Tibial nerve (tissue), 4 donors: Measurements from ENCODE around the gene JAKMIP2. TPM values are rescaled to one million over a fixed set of nuclear protein-coding genes. Genes with fewer than 3 reads are reported as not detected.

Experiments used
- DNase-seq, 2 donors: peaks; one replicate each; pipeline ENCODE4 v3.0.0-alpha.2; 2019; ENCODE audit warnings: low spot score in 2 of 2
- H3K27ac ChIP-seq, 4 donors: fragments of 200-600 bp; sonication (generic) in 3 of 4; one replicate each; pipeline ENCODE4 v1.5.1; 2017 to 2019; ENCODE audit warnings: mild to moderate bottlenecking in 1 of 4
- H3K27me3 ChIP-seq, 2 donors: fragments of 200-600 bp; sonication (generic) in 1 of 2; one replicate each; pipeline versions ENCODE4 v1.5.1 to v1.6.0; 2017 to 2019
- H3K36me3 ChIP-seq, 3 donors: fragments of 200-600 bp; sonication (generic); one replicate each; pipeline ENCODE4 v1.5.1; 2018 to 2019
- H3K4me1 ChIP-seq, 4 donors: fragments of 200-600 bp; sonication (generic) in 3 of 4; one replicate each; pipeline ENCODE4 v1.5.1; 2017 to 2019
- H3K4me3 ChIP-seq, 4 donors: fragments of 200-600 bp; sonication (generic) in 3 of 4; one replicate each; pipeline ENCODE4 v1.5.1; 2017 to 2019; ENCODE audit warnings: mild to moderate bottlenecking in 1 of 4, moderate library complexity in 1 of 4
- H3K9me3 ChIP-seq, 4 donors: fragments of 200-600 bp; sonication (generic) in 3 of 4; one replicate each; pipeline ENCODE4 v1.5.1; 2017 to 2019
- CTCF ChIP-seq, 5 experiments: fragments of 200-600 bp in 3 of 5; fragments of 450-650 bp in 2 of 5; sonication (generic) in 3 of 5; IDR thresholded peaks; one replicate each; pipeline ENCODE4 v1.5.1; 2016 to 2019; ENCODE audit warnings: antibody characterized with exemption in 5 of 5, mild to moderate bottlenecking in 3 of 5, moderate library complexity in 2 of 5
- EP300 ChIP-seq, 2 donors: sonication (generic); formaldehyde crosslinking; IDR thresholded peaks; one replicate each; pipeline ENCODE4 v1.6.1; 2017; ENCODE audit warnings: antibody characterized with exemption in 2 of 2, mild to moderate bottlenecking in 1 of 2
- POLR2A ChIP-seq, 2 donors: fragments of 450-650 bp; IDR thresholded peaks; one replicate each; pipeline ENCODE4 v1.6.1; 2017; ENCODE audit warnings: antibody characterized with exemption in 2 of 2, mild to moderate bottlenecking in 2 of 2, moderate library complexity in 2 of 2
- WGBS, 2 donors: methylation state at CpG; one replicate each; pipeline ENCODE4 v1.1.5; 2018; 5-methylcytosine and 5-hydroxymethylcytosine counted together
- total RNA-seq, 4 donors: library from RNA; depleted of rRNA; stranded (reverse); fragments of >200 nt; gene quantifications; one replicate each; pipeline ENCODE4 v1.1.0, GENCODE V29; 2016

The JAKMIP2 gene
- total RNA-seq, 4 donors from 2014 or later = 7.2 to 22.7 (median 13.5) TPM

- no peak overlapping the region for H3K4me3 ChIP-seq
- DNase-seq = no peak
- H3K4me1 ChIP-seq = peaks cover 0 to 17% (median 0%) of the 10 kb centered on the region in 4 donors
- no peak overlapping the region for H3K27ac ChIP-seq
- TF ChIP-seq EP300 (IDR thresholded peaks at IDR 0.05) (no peak), POLR2A (IDR thresholded peaks at IDR 0.05) (no peak), CTCF (IDR thresholded peaks at IDR 0.05) (no peak)
- no peaks in the 10 kb centered on the region for H3K27me3 ChIP-seq
- 77 to 83% methylated on average over 2 of the region's 2 CpGs for WGBS, 2 donors
- no peaks in the 10 kb centered on the region for H3K9me3 ChIP-seq
- H3K36me3 ChIP-seq = no peaks in the 10 kb centered on the region
Measured at GRCh38 chr5:147786142-147786541, 3.6 kb upstream of the JAKMIP2 start.

DNA sequence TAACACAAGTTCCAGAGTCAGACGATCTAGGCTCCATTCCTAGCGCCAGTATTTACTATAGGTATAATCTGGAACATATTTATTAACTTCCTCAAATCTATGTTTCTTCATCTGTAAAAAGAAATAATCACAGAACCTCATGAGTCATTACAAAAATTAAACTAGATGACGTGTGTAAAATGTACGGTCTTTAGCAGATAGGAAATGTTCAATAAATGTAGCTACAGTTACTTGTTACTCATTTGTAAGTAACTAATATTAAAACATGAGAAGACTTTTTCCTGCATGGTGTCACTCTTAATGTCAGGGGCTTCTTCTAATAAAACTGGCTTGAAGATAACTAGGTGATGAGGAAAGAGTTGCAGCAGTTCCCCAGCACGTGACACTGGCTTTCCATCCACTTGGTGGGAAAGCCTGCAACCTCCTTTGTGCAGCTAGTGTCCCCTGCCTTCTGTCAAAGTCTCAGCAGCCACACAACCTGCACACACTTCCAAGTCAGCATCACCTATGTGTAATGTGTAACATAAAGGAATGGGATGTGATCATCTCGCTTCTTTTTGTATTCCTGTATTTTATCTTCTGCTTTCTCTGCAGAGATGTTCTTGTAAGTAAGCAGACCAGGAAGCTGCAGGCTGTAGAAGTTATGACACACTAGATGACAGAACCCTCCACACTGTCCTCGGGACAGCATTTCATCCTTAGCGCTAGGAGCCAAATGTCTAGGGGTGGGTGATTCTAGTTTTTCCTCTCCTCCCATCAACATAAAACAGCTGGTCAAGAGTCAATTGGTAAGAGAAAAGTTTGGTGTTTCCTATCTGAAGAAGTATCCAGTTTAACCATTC is 1.8 kb upstream of the JAKMIP2 start:
- no peak overlapping the region for H3K4me3 ChIP-seq
- TF ChIP-seq CTCF (IDR thresholded peaks at IDR 0.05) = no peak
- TF ChIP-seq EP300 (IDR thresholded peaks at IDR 0.05) = no peak
- no peak for TF ChIP-seq POLR2A (IDR thresholded peaks at IDR 0.05)
- H3K36me3 ChIP-seq = no peaks in the 10 kb centered on the region
- H3K9me3 ChIP-seq = no peaks in the 10 kb centered on the region
- no peak overlapping the region for H3K27ac ChIP-seq
- peaks cover 0 to 21% (median 0%) of the 10 kb centered on the region in 4 donors for H3K4me1 ChIP-seq
- 59 to 74% methylated on average over 8 of the region's 8 CpGs for WGBS, 2 donors
- no peaks in the 10 kb centered on the region for H3K27me3 ChIP-seq
- no peak for DNase-seq

- WGBS, 2 donors = 54 to 63% methylated on average over 5 of the region's 5 CpGs
- Histone ChIP-seq H3K4me1 (peaks cover 0 to 21% (median 0%) of the 10 kb centered on the region in 4 donors), H3K36me3 (no peaks in the 10 kb centered on the region), H3K27me3 (no peaks in the 10 kb centered on the region), H3K27ac (peak overlapping the region in 2 of 4 donors; percentile 46 to 76), H3K9me3 (no peaks in the 10 kb centered on the region), H3K4me3 (peak overlapping the region in 2 of 4 donors; percentile 0 to 55)
- no peak for DNase-seq
- TF ChIP-seq EP300 (IDR thresholded peaks at IDR 0.05) (no peak), POLR2A (IDR thresholded peaks at IDR 0.05) (no peak), CTCF (IDR thresholded peaks at IDR 0.05) (no peak)
Measured at GRCh38 chr5:147780924-147781573, 1.5 kb downstream of the JAKMIP2 start.

- Histone ChIP-seq H3K4me3 (no peak overlapping the region), H3K9me3 (no peaks in the 10 kb centered on the region), H3K27ac (peak overlapping the region in 1 of 4 donors; percentile 16), H3K4me1 (peaks cover 0 to 21% (median 0%) of the 10 kb centered on the region in 4 donors), H3K36me3 (no peaks in the 10 kb centered on the region), H3K27me3 (no peaks in the 10 kb centered on the region)
- no peak for TF ChIP-seq EP300 (IDR thresholded peaks at IDR 0.05)
- no peak for TF ChIP-seq POLR2A (IDR thresholded peaks at IDR 0.05)
- no peak for TF ChIP-seq CTCF (IDR thresholded peaks at IDR 0.05)
- 61 to 68% methylated on average over 1 of the region's 1 CpG for WGBS, 2 donors
- DNase-seq = no peak
Measured at GRCh38 chr5:147779694-147780093, 2.8 kb downstream of the JAKMIP2 start.

DNA sequence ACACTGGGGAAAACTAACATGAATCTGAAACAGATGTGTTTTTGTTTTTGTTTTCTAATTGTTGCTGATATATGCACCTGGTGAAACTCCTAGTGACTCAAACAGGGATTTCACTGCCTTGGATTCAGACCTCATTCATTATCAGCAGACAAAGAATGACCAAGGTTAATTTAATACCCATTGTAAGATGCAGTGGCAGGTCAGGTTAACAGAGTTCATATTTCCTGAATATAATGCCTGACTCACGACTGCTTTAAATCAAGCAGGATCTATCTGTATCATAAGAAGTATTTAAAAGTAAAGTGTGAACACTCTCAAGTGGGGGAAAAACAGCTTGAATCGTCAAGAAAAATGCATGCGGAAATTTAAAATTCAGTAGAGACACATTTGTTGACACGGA is 5.5 kb downstream of the JAKMIP2 start:
- H3K27ac ChIP-seq = no peak overlapping the region
- TF ChIP-seq EP300 (IDR thresholded peaks at IDR 0.05) (no peak), POLR2A (IDR thresholded peaks at IDR 0.05) (no peak), CTCF (IDR thresholded peaks at IDR 0.05) (no peak)
- no peaks in the 10 kb centered on the region for H3K9me3 ChIP-seq
- H3K4me3 ChIP-seq = no peak overlapping the region
- 81 to 83% methylated on average over 4 of the region's 4 CpGs for WGBS, 2 donors
- no peaks in the 10 kb centered on the region for H3K27me3 ChIP-seq
- H3K36me3 ChIP-seq = no peaks in the 10 kb centered on the region
- peaks cover 0 to 12% (median 0%) of the 10 kb centered on the region in 4 donors for H3K4me1 ChIP-seq
- no peak for DNase-seq
